HepG2 (cell line): ENCODE data around the gene ZNF367. TPM values are rescaled to one million over a fixed set of nuclear protein-coding genes. Genes with fewer than 3 reads are reported as not detected.

Source experiments
- ARNT2 ChIP-seq: sonication (generic); formaldehyde crosslinking; IDR thresholded peaks from 2 replicates; pipeline ENCODE4 v1.8.0; 2022; ENCODE audit warnings: mild to moderate bottlenecking, low read depth, missing genetic modification reagents, moderate library complexity
- GATAD2A ChIP-seq: IDR thresholded peaks from 2 replicates; pipeline ENCODE4 v1.6.1; 2016
- HHEX ChIP-seq: IDR thresholded peaks from 2 replicates; pipeline ENCODE4 v1.6.1; 2016; ENCODE audit warnings: control low read depth
- IRX3 ChIP-seq: sonication (generic); formaldehyde crosslinking; IDR thresholded peaks from 2 replicates; pipeline ENCODE4 v1.8.1; 2023; ENCODE audit warnings: mild to moderate bottlenecking, low read depth, missing genetic modification reagents, borderline replicate concordance
- MTA1 ChIP-seq: sonication (generic); formaldehyde crosslinking; IDR thresholded peaks from 2 replicates; pipeline ENCODE4 v1.4.0; 2020; ENCODE audit warnings: missing genetic modification reagents, mild to moderate bottlenecking, borderline replicate concordance
- MTF1 ChIP-seq: sonication (generic); formaldehyde crosslinking; IDR thresholded peaks from 2 replicates; pipeline ENCODE4 v1.5.0; 2020; ENCODE audit warnings: missing genetic modification reagents
- MYC ChIP-seq: sonication (generic); formaldehyde crosslinking; IDR thresholded peaks from 2 replicates; pipeline ENCODE4 v1.9.0; 2021; ENCODE audit warnings: missing genetic modification reagents, borderline replicate concordance
- NR1H2 ChIP-seq: sonication (generic); formaldehyde crosslinking; IDR thresholded peaks from 2 replicates; pipeline ENCODE4 v1.8.1; 2022; ENCODE audit warnings: low read depth, missing genetic modification reagents, borderline replicate concordance
- PHF8 ChIP-seq: sonication (generic); formaldehyde crosslinking; IDR thresholded peaks from 2 replicates; pipeline ENCODE4 v1.5.0; 2020; ENCODE audit warnings: missing genetic modification reagents
- SCMH1 ChIP-seq: sonication (generic); formaldehyde crosslinking; IDR thresholded peaks from 2 replicates; pipeline ENCODE4 v1.9.0; 2021; ENCODE audit warnings: missing genetic modification reagents, mild to moderate bottlenecking, borderline replicate concordance
- SUZ12 ChIP-seq: fragments of 150-350 bp; IDR thresholded peaks from 2 replicates; pipeline ENCODE4 v1.6.1; 2014; ENCODE audit warnings: low read depth, low read length
- ZBTB1 ChIP-seq: sonication (generic); formaldehyde crosslinking; IDR thresholded peaks from 2 replicates; pipeline ENCODE4 v1.4.0; 2020; ENCODE audit warnings: missing genetic modification reagents, borderline replicate concordance
- ZIK1 ChIP-seq: sonication (generic); formaldehyde crosslinking; IDR thresholded peaks from 2 replicates; pipeline ENCODE4 v1.5.0; 2020; ENCODE audit warnings: mild to moderate bottlenecking, low read depth, missing genetic modification reagents, borderline replicate concordance
- ZNF20 ChIP-seq: sonication (generic); formaldehyde crosslinking; IDR thresholded peaks from 2 replicates; pipeline ENCODE4 v1.4.0; 2020; ENCODE audit warnings: mild to moderate bottlenecking, moderate library complexity, missing genetic modification reagents
- ZNF207 ChIP-seq: fragments of 450-650 bp; IDR thresholded peaks from 2 replicates; pipeline ENCODE4 v1.6.1; 2016; ENCODE audit warnings: antibody characterized with exemption, borderline replicate concordance
- ZNF335 ChIP-seq: sonication (generic); formaldehyde crosslinking; IDR thresholded peaks from 2 replicates; pipeline ENCODE4 v1.4.0; 2020; ENCODE audit warnings: missing genetic modification reagents
- ZNF382 ChIP-seq: sonication (generic); formaldehyde crosslinking; IDR thresholded peaks from 2 replicates; pipeline ENCODE4 v1.5.0; 2020; ENCODE audit warnings: missing genetic modification reagents, mild to moderate bottlenecking, borderline replicate concordance
- ZNF550 ChIP-seq: sonication (generic); formaldehyde crosslinking; IDR thresholded peaks from 2 replicates; pipeline ENCODE4 v1.4.0; 2020; ENCODE audit warnings: mild to moderate bottlenecking, missing genetic modification reagents, borderline replicate concordance
- ZNF556 ChIP-seq: sonication (generic); formaldehyde crosslinking; IDR thresholded peaks from 2 replicates; pipeline ENCODE4 v1.4.0; 2020; ENCODE audit warnings: mild to moderate bottlenecking, missing genetic modification reagents, borderline replicate concordance
- ZNF569 ChIP-seq: sonication (generic); formaldehyde crosslinking; IDR thresholded peaks from 2 replicates; pipeline ENCODE4 v1.5.0; 2020; ENCODE audit warnings: mild to moderate bottlenecking, missing genetic modification reagents, moderate library complexity, borderline replicate concordance
- ZNF570 ChIP-seq: sonication (generic); formaldehyde crosslinking; IDR thresholded peaks from 2 replicates; pipeline ENCODE4 v1.4.0; 2020; ENCODE audit warnings: mild to moderate bottlenecking, missing genetic modification reagents, borderline replicate concordance
- ZNF615 ChIP-seq: sonication (generic); formaldehyde crosslinking; IDR thresholded peaks from 2 replicates; pipeline ENCODE4 v1.5.0; 2020; ENCODE audit warnings: mild to moderate bottlenecking, missing genetic modification reagents, borderline replicate concordance
- ZNF674 ChIP-seq: sonication (generic); formaldehyde crosslinking; IDR thresholded peaks from 2 replicates; pipeline ENCODE4 v1.5.0; 2020; ENCODE audit warnings: low read depth, mild to moderate bottlenecking, missing genetic modification reagents
- ZNF691 ChIP-seq: sonication (generic); formaldehyde crosslinking; IDR thresholded peaks from 2 replicates; pipeline ENCODE4 v1.4.0; 2020; ENCODE audit warnings: missing genetic modification reagents, low read depth, mild to moderate bottlenecking, borderline replicate concordance
- ZNF83 ChIP-seq: sonication (generic); formaldehyde crosslinking; IDR thresholded peaks from 2 replicates; pipeline ENCODE4 v1.4.0; 2020; ENCODE audit warnings: missing genetic modification reagents, mild to moderate bottlenecking, borderline replicate concordance
- ZNF878 ChIP-seq: sonication (generic); formaldehyde crosslinking; IDR thresholded peaks from 2 replicates; pipeline ENCODE4 v1.8.1; 2023; ENCODE audit warnings: mild to moderate bottlenecking, missing genetic modification reagents, moderate library complexity
- ZNF879 ChIP-seq: sonication (generic); formaldehyde crosslinking; IDR thresholded peaks from 2 replicates; pipeline ENCODE4 v1.8.1; 2023; ENCODE audit warnings: missing genetic modification reagents
- polyA plus RNA-seq, 8 experiments: library from polyadenylated mRNA; depleted of rRNA in 3 of 8; stranded (reverse) in 7 of 8; unstranded in 1 of 8; fragments of >200 nt; fragmentation: Illumina TruSeq in 4 of 8; extraction: Trizol in 4 of 8; gene quantifications; 2 replicates each; pipeline versions ENCODE4 v1.2.1 to v1.2.3, GENCODE V29; 2011 to 2016; ENCODE audit warnings: low read depth in 4 of 8, missing spikeins in 1 of 8, mixed read lengths in 1 of 8; ENCODE audit not compliant: insufficient read depth in 1 of 8
- total RNA-seq, 5 experiments: library from RNA; depleted of rRNA; stranded (reverse); fragments of >200 nt; fragmentation: Illumina TruSeq; extraction: Trizol; gene quantifications; 2 replicates each; pipeline ENCODE4 v1.2.3, GENCODE V29; 2016; ENCODE audit warnings: low read depth in 1 of 5
- TF ChIP-seq, protein P1 (sequence below): sonication (generic); formaldehyde crosslinking; IDR thresholded peaks from 2 replicates; pipeline ENCODE4 v1.5.0; 2020; ENCODE audit warnings: mild to moderate bottlenecking, missing genetic modification reagents, borderline replicate concordance

ZNF367 gene
- total and polyA plus RNA-seq, 2 of the 13 experiments (the other 11 are each of a cell fraction or from before 2014, with no cell fraction given): 2.9 to 7.7 TPM

DNA sequence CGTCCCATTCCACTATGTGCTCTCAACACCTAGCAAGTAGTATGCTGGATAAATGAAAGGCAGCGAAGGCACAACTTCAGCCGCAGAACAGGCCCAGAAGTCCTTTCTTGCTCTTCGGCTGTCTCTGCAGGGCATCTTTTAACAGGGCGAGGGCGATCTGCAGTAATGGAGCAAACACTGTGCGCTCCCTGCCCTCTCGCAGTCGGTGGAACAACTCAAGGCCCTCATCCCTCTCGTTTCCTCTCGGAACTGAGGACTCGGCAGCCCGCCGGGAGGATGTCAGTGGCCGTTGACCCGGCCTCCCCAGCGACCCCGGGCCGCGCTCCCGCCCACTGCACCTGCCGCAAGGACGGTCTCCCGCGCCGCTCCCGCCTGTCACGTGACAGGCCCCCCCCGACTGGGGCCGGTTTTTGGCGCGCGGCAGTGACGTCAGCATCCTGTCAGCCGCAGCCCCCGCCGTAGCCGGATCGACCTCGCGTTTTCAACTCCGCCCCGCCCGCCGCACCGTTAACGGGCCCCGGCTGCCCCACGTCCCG, 1.1 kb downstream of the ZNF367 start (continued):
- TF ChIP-seq ZNF674 (no peak), ZNF879 (no peak), SCMH1 (CRISPR knock-in tag) (no peak), ZNF878 (CRISPR knock-in tag) (peak; percentile 46; the same call in 1 of the 2 replicates), MTA1 (CRISPR knock-in tag) (peak; percentile 90; the same call in 1 of the 2 replicates), HHEX (no peak), ZNF569 (no peak), ZNF335 (CRISPR knock-in tag) (peak; percentile 34; the same call in 1 of the 2 replicates), ZNF691 (CRISPR knock-in tag) (peak; percentile 91), ZNF615 (CRISPR knock-in tag) (no peak), ZIK1 (CRISPR knock-in tag) (peak; percentile 88), PHF8 (peak; percentile 72), ZNF382 (no peak), IRX3 (CRISPR knock-in tag) (peak; percentile 67; the same call in 1 of the 2 replicates), NR1H2 (no peak), MYC (CRISPR knock-in tag) (peak; percentile 91), ZNF570 (CRISPR knock-in tag) (no peak), ZBTB1 (CRISPR knock-in tag) (no peak), SUZ12 (no peak), ZNF550 (peak; percentile 42; the same call in 1 of the 2 replicates), ZNF83 (CRISPR knock-in tag) (0 out of 2 replicates have a peak, but pooled peaks have one; percentile 20), ZNF556 (peak; percentile 88), GATAD2A (CRISPR knock-in tag) (peak; percentile 36; the same call in 1 of the 2 replicates), MTF1 (CRISPR knock-in tag) (no peak), ZNF207 (no peak), ARNT2 (CRISPR knock-in tag) (peak; percentile 79), ZNF20 (no peak)
- TF ChIP-seq, protein P1, sequence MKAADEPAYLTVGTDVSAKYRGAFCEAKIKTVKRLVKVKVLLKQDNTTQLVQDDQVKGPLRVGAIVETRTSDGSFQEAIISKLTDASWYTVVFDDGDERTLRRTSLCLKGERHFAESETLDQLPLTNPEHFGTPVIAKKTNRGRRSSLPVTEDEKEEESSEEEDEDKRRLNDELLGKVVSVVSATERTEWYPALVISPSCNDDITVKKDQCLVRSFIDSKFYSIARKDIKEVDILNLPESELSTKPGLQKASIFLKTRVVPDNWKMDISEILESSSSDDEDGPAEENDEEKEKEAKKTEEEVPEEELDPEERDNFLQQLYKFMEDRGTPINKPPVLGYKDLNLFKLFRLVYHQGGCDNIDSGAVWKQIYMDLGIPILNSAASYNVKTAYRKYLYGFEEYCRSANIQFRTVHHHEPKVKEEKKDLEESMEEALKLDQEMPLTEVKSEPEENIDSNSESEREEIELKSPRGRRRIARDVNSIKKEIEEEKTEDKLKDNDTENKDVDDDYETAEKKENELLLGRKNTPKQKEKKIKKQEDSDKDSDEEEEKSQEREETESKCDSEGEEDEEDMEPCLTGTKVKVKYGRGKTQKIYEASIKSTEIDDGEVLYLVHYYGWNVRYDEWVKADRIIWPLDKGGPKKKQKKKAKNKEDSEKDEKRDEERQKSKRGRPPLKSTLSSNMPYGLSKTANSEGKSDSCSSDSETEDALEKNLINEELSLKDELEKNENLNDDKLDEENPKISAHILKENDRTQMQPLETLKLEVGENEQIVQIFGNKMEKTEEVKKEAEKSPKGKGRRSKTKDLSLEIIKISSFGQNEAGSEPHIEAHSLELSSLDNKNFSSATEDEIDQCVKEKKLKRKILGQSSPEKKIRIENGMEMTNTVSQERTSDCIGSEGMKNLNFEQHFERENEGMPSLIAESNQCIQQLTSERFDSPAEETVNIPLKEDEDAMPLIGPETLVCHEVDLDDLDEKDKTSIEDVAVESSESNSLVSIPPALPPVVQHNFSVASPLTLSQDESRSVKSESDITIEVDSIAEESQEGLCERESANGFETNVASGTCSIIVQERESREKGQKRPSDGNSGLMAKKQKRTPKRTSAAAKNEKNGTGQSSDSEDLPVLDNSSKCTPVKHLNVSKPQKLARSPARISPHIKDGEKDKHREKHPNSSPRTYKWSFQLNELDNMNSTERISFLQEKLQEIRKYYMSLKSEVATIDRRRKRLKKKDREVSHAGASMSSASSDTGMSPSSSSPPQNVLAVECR (CRISPR knock-in tag): peak; percentile 89
